ENCODE results near the gene SYCE1L.
"Not testable (repeated sequence)": the region's sequence is repeated elsewhere in the genome, so short reads cannot be mapped to it uniquely, and the experiment has no call there.

The SYCE1L gene

GRCh38 chr16:77206533-77206932 is 7.3 kb downstream of the SYCE1L start:
- DNase-seq: no peak

GRCh38 chr16:77207030-77207429 is 7.8 kb downstream of the SYCE1L start:
- DNase-seq: no peak

GRCh38 chr16:77208382-77208781 is 9.2 kb downstream of the SYCE1L start:
- DNase-seq: no peak

- peak; percentile 84 for DNase-seq
Observed at GRCh38 chr16:77211880-77212740, 12.9 kb downstream of the SYCE1L start.

GRCh38 chr16:77212741-77213541 is 13.7 kb downstream of the SYCE1L start:
- peak; percentile 82 for DNase-seq

- DNase-seq: no peak
Observed at GRCh38 chr16:77213542-77214106, 14.4 kb downstream of the SYCE1L start.

GRCh38 chr16:77214411-77215138 is 15.4 kb downstream of the SYCE1L start:
- DNase-seq: no peak

GRCh38 chr16:77219437-77219836 is 20.2 kb downstream of the SYCE1L start:
- no peak for DNase-seq

GRCh38 chr16:77220427-77220826 is 21.2 kb downstream of the SYCE1L start:
- DNase-seq: no peak

- no peak for DNase-seq
Observed at GRCh38 chr16:77221482-77221881, 22.3 kb downstream of the SYCE1L start.

- DNase-seq: no peak
Observed at GRCh38 chr16:77223184-77223583, 24.0 kb downstream of the SYCE1L start.

GRCh38 chr16:77225182-77225581 is 26.0 kb downstream of the SYCE1L start:
- no peak for DNase-seq

GRCh38 chr16:77227745-77228144 is 28.5 kb downstream of the SYCE1L start:
- no peak for DNase-seq

GRCh38 chr16:77231047-77231446 is 31.8 kb downstream of the SYCE1L start:
- no peak for DNase-seq

- no peak for DNase-seq
Observed at GRCh38 chr16:77233799-77234519, 34.8 kb downstream of the SYCE1L start.

- no peak for DNase-seq
Observed at GRCh38 chr16:77234611-77235010, 35.4 kb downstream of the SYCE1L start.

- peak; percentile 94 for DNase-seq
Observed at GRCh38 chr16:77236063-77236511, 36.9 kb downstream of the SYCE1L start.

- no peak for DNase-seq
Observed at GRCh38 chr16:77238593-77238992, 39.4 kb downstream of the SYCE1L start.

- DNase-seq: not testable (repeated sequence)
Observed at GRCh38 chr16:77242471-77242870, 43.3 kb downstream of the SYCE1L start.

GRCh38 chr16:77246150-77246549 is 46.9 kb downstream of the SYCE1L start:
- no peak for DNase-seq

- no peak for DNase-seq
Observed at GRCh38 chr16:77250400-77250799, 51.2 kb downstream of the SYCE1L start.
